ENCODE results near the gene KCNB1.

KCNB1 gene

GRCh38 chr20:49507741-49508434 lies 25.4 kb upstream of the KCNB1 start:
- Histone ChIP-seq H3K27ac (no peak overlapping the region), H3K9me3 (replicated peaks in 1 of 11) (no peaks in the 10 kb centered on the region), H3K4me3 (no peak overlapping the region), H3K9ac (no peak overlapping the region; a peak in 1 of 22 replicates), H3K4me1 (peaks cover 19 to 72% (median 60%) of the 10 kb centered on the region in 10 experiments), H3K4me2 (peak overlapping the region in 8 of 11 experiments; percentile 5 to 88 (median 20); a peak in 14 of 22 replicates), H4K20me1 (peaks cover 0 to 4% (median 0%) of the 10 kb centered on the region in 11 experiments; a peak in 2 of 22 replicates), H3K36me3 (no peaks in the 10 kb centered on the region), H3K27me3 (no peaks in the 10 kb centered on the region)
- no peak for TF ChIP-seq Cebpa-rat (IDR thresholded peaks at IDR 0.05)

GRCh38 chr20:49505518-49505917 lies 23.1 kb upstream of the KCNB1 start:
- H3K9me3 ChIP-seq (replicated peaks in 1 of 11), result peaks cover 0 to 6% (median 0%) of the 10 kb centered on the region in 11 experiments; a peak in 5 of 22 replicates
- no peaks in the 10 kb centered on the region for H3K27me3 ChIP-seq
- H3K36me3 ChIP-seq, result no peaks in the 10 kb centered on the region
- H4K20me1 ChIP-seq, result peaks cover 0 to 4% (median 0%) of the 10 kb centered on the region in 11 experiments; a peak in 2 of 22 replicates
- H3K4me2 ChIP-seq, result peak overlapping the region; percentile 58 to 98 (median 83)
- TF ChIP-seq Cebpa-rat (IDR thresholded peaks at IDR 0.05), result peak in 4 of 11 experiments; percentile 15 to 83 (median 60); a peak in 7 of 22 replicates
- peak overlapping the region in 5 of 11 experiments; percentile 26 to 46 (median 41); a peak in 4 of 22 replicates for H3K9ac ChIP-seq
- peak overlapping the region in 6 of 11 experiments; percentile 0 to 62 (median 42); a peak in 10 of 22 replicates for H3K27ac ChIP-seq
- H3K4me1 ChIP-seq, result peaks cover 19 to 67% (median 58%) of the 10 kb centered on the region in 10 experiments
- peak overlapping the region in 5 of 10 experiments; percentile 26 to 47 (median 36); a peak in 8 of 20 replicates for H3K4me3 ChIP-seq

- Histone ChIP-seq H3K36me3 (no peaks in the 10 kb centered on the region), H3K27me3 (no peaks in the 10 kb centered on the region), H3K9ac (no peak overlapping the region), H3K4me1 (peaks cover 19 to 52% (median 49%) of the 10 kb centered on the region in 10 experiments), H3K4me3 (no peak overlapping the region), H3K9me3 (replicated peaks in 1 of 11) (peaks cover 0 to 7% (median 4%) of the 10 kb centered on the region in 11 experiments; a peak in 6 of 22 replicates), H4K20me1 (peaks cover 0 to 4% (median 0%) of the 10 kb centered on the region in 11 experiments; a peak in 2 of 22 replicates), H3K27ac (peak overlapping the region in 1 of 11 experiments; percentile 20; a peak in 1 of 22 replicates), H3K4me2 (peak overlapping the region in 8 of 11 experiments; percentile 25 to 98 (median 82); a peak in 10 of 22 replicates)
- TF ChIP-seq Cebpa-rat (IDR thresholded peaks at IDR 0.05), result no peak
Observed at GRCh38 chr20:49503176-49503575, 20.7 kb upstream of the KCNB1 start.

- H3K9me3 ChIP-seq (replicated peaks in 1 of 11), result peaks cover 0 to 9% (median 4%) of the 10 kb centered on the region in 11 experiments; a peak in 6 of 22 replicates
- no peaks in the 10 kb centered on the region for H3K36me3 ChIP-seq
- peaks cover 19 to 39% (median 37%) of the 10 kb centered on the region in 10 experiments for H3K4me1 ChIP-seq
- TF ChIP-seq Cebpa-rat (IDR thresholded peaks at IDR 0.05), result no peak
- H3K27me3 ChIP-seq, result no peaks in the 10 kb centered on the region
- no peak overlapping the region for H3K4me3 ChIP-seq
- H3K9ac ChIP-seq, result no peak overlapping the region
- H4K20me1 ChIP-seq, result peaks cover 0 to 4% (median 0%) of the 10 kb centered on the region in 11 experiments; a peak in 1 of 22 replicates
- no peak overlapping the region for H3K4me2 ChIP-seq
- no peak overlapping the region for H3K27ac ChIP-seq
Observed at GRCh38 chr20:49501917-49502316, 19.4 kb upstream of the KCNB1 start.

- H3K27me3 ChIP-seq, result no peaks in the 10 kb centered on the region
- no peaks in the 10 kb centered on the region for H4K20me1 ChIP-seq
- no peak overlapping the region for H3K9ac ChIP-seq
- H3K9me3 ChIP-seq (replicated peaks in 1 of 11), result peaks cover 0 to 9% (median 4%) of the 10 kb centered on the region in 11 experiments; a peak in 6 of 22 replicates
- H3K4me2 ChIP-seq, result no peak overlapping the region
- no peak overlapping the region for H3K4me3 ChIP-seq
- TF ChIP-seq Cebpa-rat (IDR thresholded peaks at IDR 0.05), result no peak
- H3K27ac ChIP-seq, result no peak overlapping the region
- H3K4me1 ChIP-seq, result no peaks in the 10 kb centered on the region
- H3K36me3 ChIP-seq, result no peaks in the 10 kb centered on the region
Observed at GRCh38 chr20:49497398-49497669, 14.9 kb upstream of the KCNB1 start.

GRCh38 chr20:49496553-49497397 lies 14.3 kb upstream of the KCNB1 start:
- TF ChIP-seq Cebpa-rat (IDR thresholded peaks at IDR 0.05), result no peak

GRCh38 chr20:49496043-49496442 lies 13.6 kb upstream of the KCNB1 start:
- Histone ChIP-seq H3K27ac (no peak overlapping the region), H3K9me3 (replicated peaks in 1 of 11) (peaks cover 0 to 13% (median 0%) of the 10 kb centered on the region in 11 experiments; a peak in 4 of 22 replicates), H3K9ac (no peak overlapping the region), H3K4me3 (no peak overlapping the region), H3K27me3 (no peaks in the 10 kb centered on the region), H4K20me1 (no peaks in the 10 kb centered on the region), H3K4me2 (no peak overlapping the region), H3K4me1 (no peaks in the 10 kb centered on the region), H3K36me3 (no peaks in the 10 kb centered on the region)
- no peak for TF ChIP-seq Cebpa-rat (IDR thresholded peaks at IDR 0.05)

More at GRCh38 chr20:49496553-49497397, 14.3 kb upstream of the KCNB1 start:
- no peaks in the 10 kb centered on the region for H3K27me3 ChIP-seq
- no peaks in the 10 kb centered on the region for H3K4me1 ChIP-seq
- no peaks in the 10 kb centered on the region for H4K20me1 ChIP-seq
- no peak overlapping the region for H3K27ac ChIP-seq
- no peak overlapping the region for H3K9ac ChIP-seq
- H3K9me3 ChIP-seq (replicated peaks in 1 of 11), result peaks cover 0 to 9% (median under 1%) of the 10 kb centered on the region in 11 experiments; a peak in 5 of 22 replicates
- H3K36me3 ChIP-seq, result no peaks in the 10 kb centered on the region
- H3K4me2 ChIP-seq, result no peak overlapping the region
- no peak overlapping the region for H3K4me3 ChIP-seq

GRCh38 chr20:49490689-49491088 lies 8.2 kb upstream of the KCNB1 start:
- TF ChIP-seq Cebpa-rat (IDR thresholded peaks at IDR 0.05), result no peak
- peaks cover 0 to 3% (median 0%) of the 10 kb centered on the region in 11 experiments; a peak in 1 of 22 replicates for H4K20me1 ChIP-seq
- H3K9me3 ChIP-seq (replicated peaks in 1 of 11), result peaks cover 0 to 4% (median 0%) of the 10 kb centered on the region in 11 experiments; a peak in 1 of 22 replicates
- no peak overlapping the region for H3K4me2 ChIP-seq
- peaks cover 0 to 9% (median 2%) of the 10 kb centered on the region in 11 experiments; a peak in 8 of 22 replicates for H3K27me3 ChIP-seq
- H3K4me1 ChIP-seq, result no peaks in the 10 kb centered on the region
- no peak overlapping the region for H3K9ac ChIP-seq
- H3K4me3 ChIP-seq, result no peak overlapping the region
- H3K36me3 ChIP-seq, result no peaks in the 10 kb centered on the region
- H3K27ac ChIP-seq, result no peak overlapping the region

GRCh38 chr20:49489688-49490087 lies 7.2 kb upstream of the KCNB1 start:
- no peaks in the 10 kb centered on the region for H3K4me1 ChIP-seq
- no peak for TF ChIP-seq Cebpa-rat (IDR thresholded peaks at IDR 0.05)

More at GRCh38 chr20:49489688-49490087, 7.2 kb upstream of the KCNB1 start:
- no peak overlapping the region for H3K4me3 ChIP-seq
- H4K20me1 ChIP-seq, result peaks cover 0 to 3% (median 0%) of the 10 kb centered on the region in 11 experiments; a peak in 1 of 22 replicates
- peaks cover 7 to 19% (median 11%) of the 10 kb centered on the region in 11 experiments; a peak in 21 of 22 replicates for H3K27me3 ChIP-seq
- no peaks in the 10 kb centered on the region for H3K36me3 ChIP-seq
- no peak overlapping the region for H3K9ac ChIP-seq
- peaks cover 0 to 4% (median 0%) of the 10 kb centered on the region in 11 experiments; a peak in 1 of 22 replicates for H3K9me3 ChIP-seq (replicated peaks in 1 of 11)
- no peak overlapping the region for H3K4me2 ChIP-seq
- H3K27ac ChIP-seq, result no peak overlapping the region
